LNCaP clone FGC (cell line): ENCODE measurements around the gene SGCB.

ENCODE experiments used
- DNase-seq: peaks from one replicate; pipeline ENCODE4 v3.0.0-alpha.2; 2011; ENCODE audit warnings: low read depth
- H3K4me3 ChIP-seq: 2 replicates; pipeline ENCODE4 v1.5.1; 2011; ENCODE audit warnings: mild to moderate bottlenecking, low read depth, low read length, control low read depth
- CTCF ChIP-seq: IDR thresholded peaks from 2 replicates; pipeline ENCODE4 v1.5.1; 2012; ENCODE audit warnings: mild to moderate bottlenecking; ENCODE audit not compliant: control insufficient read depth, insufficient read depth; ENCODE audit errors: extremely low read depth

SGCB gene

DNA sequence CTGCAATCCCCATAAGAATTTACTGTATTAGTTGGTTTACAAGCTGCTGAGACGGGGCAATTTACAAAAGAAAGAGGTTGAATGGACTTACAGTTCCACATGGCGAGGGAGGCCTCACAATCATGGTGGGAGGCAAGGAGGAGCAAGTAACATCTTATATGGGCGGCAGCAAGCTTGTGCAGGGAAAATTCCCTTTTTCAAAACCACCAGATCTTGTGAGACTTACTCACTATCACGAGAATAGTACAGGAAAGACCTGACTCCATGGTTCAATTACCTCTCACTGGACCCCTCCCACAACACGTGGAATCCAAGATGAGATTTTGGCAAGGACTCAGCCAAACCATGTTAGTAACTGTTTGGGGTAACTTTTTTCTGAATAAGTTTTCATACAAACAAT, 11.2 kb upstream of the SGCB start:
- H3K4me3 ChIP-seq = no peak overlapping the region
- DNase-seq = no peak
- no peak for TF ChIP-seq CTCF

- no peak for DNase-seq
- TF ChIP-seq CTCF = no peak
- H3K4me3 ChIP-seq = no peak overlapping the region
Measured at GRCh38 chr4:52045028-52045427, 6.9 kb upstream of the SGCB start.

GRCh38 chr4:52037689-52038102, 403 bp downstream of the SGCB start:
- TF ChIP-seq CTCF = no peak
- DNase-seq = no peak
- H3K4me3 ChIP-seq = peak overlapping the region; percentile 72

- H3K4me3 ChIP-seq = peak overlapping the region; percentile 72
- no peak for DNase-seq
Measured at GRCh38 chr4:52036886-52037530, 1.1 kb downstream of the SGCB start.

DNA sequence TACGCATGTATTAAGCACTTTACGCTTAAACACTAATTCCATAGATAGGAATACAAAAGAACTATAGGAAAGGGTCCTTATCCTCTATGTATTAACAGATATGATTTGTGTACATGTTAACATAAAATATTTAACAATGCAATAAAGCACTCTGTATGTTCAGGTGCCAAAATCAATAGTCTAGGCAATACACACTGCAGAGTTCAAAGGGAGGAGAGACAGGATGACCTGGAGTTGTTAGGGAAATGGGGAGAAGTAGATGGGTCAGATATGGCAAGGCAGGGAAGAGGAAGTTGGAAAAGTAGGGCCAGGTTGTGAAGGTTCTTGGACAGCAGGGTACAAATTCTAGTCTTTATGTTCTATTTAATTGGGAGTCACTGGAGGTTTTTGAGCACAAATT, 2.9 kb downstream of the SGCB start:
- TF ChIP-seq CTCF = no peak
- peak; percentile 46 for DNase-seq
- no peak overlapping the region for H3K4me3 ChIP-seq

More at GRCh38 chr4:52036886-52037530, 1.1 kb downstream of the SGCB start:
- no peak for TF ChIP-seq CTCF

- no peak for DNase-seq
- no peak overlapping the region for H3K4me3 ChIP-seq
- no peak for TF ChIP-seq CTCF
Measured at GRCh38 chr4:52032005-52032404, 6.1 kb downstream of the SGCB start.

DNA sequence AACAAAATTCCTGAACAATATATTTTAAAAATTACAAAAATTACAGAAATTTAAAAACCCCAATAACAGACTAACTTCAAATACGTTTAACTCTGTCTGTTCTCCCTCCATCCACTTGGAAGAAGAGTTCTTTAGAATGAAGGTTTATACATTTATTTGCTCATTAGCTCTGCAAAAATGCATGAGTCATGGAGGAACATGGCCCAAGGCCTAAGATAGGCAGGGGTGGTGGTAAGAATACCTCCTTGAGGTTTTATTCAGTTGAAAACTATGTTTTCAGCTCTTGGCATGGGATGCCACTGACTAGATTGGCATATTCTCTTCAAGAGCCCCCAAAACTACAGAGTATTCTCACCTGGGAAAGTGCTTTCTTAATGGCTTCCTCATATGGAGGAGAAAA, 9.1 kb downstream of the SGCB start:
- no peak for DNase-seq
- H3K4me3 ChIP-seq = no peak overlapping the region
- TF ChIP-seq CTCF = no peak
